Subcutaneous abdominal adipose tissue (tissue), 5 donors: ENCODE measurements around the gene NHLRC3.
"Not testable (repeated sequence)": the region's sequence is repeated elsewhere in the genome, so short reads cannot be mapped to it uniquely, and the experiment has no call there.

Experiments used
- H3K27ac ChIP-seq: one replicate; pipeline ENCODE4 v1.7.0; 2013; ENCODE audit warnings: low read depth, mild to moderate bottlenecking, inconsistent platforms, low read length, moderate library complexity
- H3K27me3 ChIP-seq, 5 donors: one replicate each; pipeline ENCODE4 v1.7.0; 2013; ENCODE audit warnings: low read length in 5 of 5, inconsistent platforms in 1 of 5; ENCODE audit not compliant: control insufficient read depth in 5 of 5, insufficient read depth in 4 of 5
- H3K36me3 ChIP-seq, 5 donors: one replicate each; pipeline ENCODE4 v1.7.0; 2013; ENCODE audit warnings: low read length in 5 of 5; ENCODE audit not compliant: control insufficient read depth in 5 of 5, insufficient read depth in 5 of 5
- H3K4me1 ChIP-seq, 5 donors: one replicate each; pipeline ENCODE4 v1.7.0; 2013; ENCODE audit warnings: low read length in 5 of 5, mild to moderate bottlenecking in 3 of 5, moderate library complexity in 1 of 5; ENCODE audit not compliant: control insufficient read depth in 5 of 5, insufficient read depth in 5 of 5
- H3K4me3 ChIP-seq, 5 donors: one replicate each; pipeline ENCODE4 v1.7.0; 2013; ENCODE audit warnings: low read length in 5 of 5, low read depth in 1 of 5
- H3K9ac ChIP-seq, 5 donors: one replicate each; pipeline ENCODE4 v1.7.0; 2013; ENCODE audit warnings: low read length in 5 of 5, mild to moderate bottlenecking in 4 of 5, moderate library complexity in 3 of 5
- H3K9me3 ChIP-seq, 5 donors: one replicate each; pipeline ENCODE4 v1.7.0; 2013; ENCODE audit warnings: low read length in 5 of 5; ENCODE audit not compliant: control insufficient read depth in 5 of 5
- donor health status: healthy.
- donor health status: healthy.
- donor health status: healthy.
- donor health status: healthy.
- donor health status: healthy.

NHLRC3 gene

DNA sequence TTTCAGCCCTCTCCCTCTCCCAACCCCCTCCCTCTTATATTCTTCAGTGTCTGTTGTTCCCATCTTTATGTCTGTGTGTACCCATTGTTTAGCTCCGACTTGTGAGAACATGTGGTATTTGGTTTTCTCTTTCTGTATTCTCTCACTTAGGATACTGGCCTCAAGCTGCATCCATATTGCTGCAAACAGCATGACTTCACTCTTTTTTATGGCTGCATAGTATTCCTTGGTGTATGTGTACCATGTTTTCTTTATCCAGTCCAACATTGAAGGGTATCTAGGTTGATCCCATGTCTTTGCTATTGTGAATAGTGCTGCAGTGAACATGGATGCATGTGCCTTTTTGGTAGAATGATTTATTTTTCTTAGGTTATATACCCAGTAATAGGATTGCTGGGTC, 17.8 kb downstream of the NHLRC3 start:
- peaks cover 3 to 10% (median 8%) of the 10 kb centered on the region in 5 donors for H3K36me3 ChIP-seq
- H3K4me1 ChIP-seq: no peaks in the 10 kb centered on the region
- no peak overlapping the region for H3K4me3 ChIP-seq
- H3K27ac ChIP-seq: no peak overlapping the region
- peaks cover 0 to 4% (median 3%) of the 10 kb centered on the region in 5 donors for H3K9me3 ChIP-seq
- H3K27me3 ChIP-seq: no peaks in the 10 kb centered on the region
- no peak overlapping the region for H3K9ac ChIP-seq

DNA sequence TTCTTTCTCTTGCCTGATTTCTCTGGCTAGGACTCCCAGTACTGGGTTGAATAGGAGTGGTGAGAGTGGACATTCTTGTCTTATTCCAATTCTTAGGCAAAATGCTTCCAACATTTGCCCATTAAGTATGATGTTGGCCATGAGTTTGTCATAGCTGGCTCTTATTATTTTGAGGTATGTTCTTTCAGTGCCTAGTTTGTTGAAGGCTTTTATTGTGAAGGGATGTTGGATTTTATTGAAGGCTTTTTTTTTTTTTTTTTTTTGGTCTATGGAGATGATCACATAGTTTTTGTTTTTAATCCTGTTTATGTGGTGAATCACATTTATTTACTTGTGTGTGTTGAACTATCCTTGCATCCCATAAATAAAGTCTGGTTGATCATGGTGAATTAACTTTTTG, 19.8 kb downstream of the NHLRC3 start:
- Histone ChIP-seq H3K36me3 (peaks cover 3 to 11% (median 8%) of the 10 kb centered on the region in 5 donors), H3K9me3 (peaks cover 0 to 4% (median 3%) of the 10 kb centered on the region in 5 donors), H3K4me3 (no peak overlapping the region), H3K27me3 (no peaks in the 10 kb centered on the region), H3K27ac (no peak overlapping the region), H3K9ac (no peak overlapping the region), H3K4me1 (no peaks in the 10 kb centered on the region)

DNA sequence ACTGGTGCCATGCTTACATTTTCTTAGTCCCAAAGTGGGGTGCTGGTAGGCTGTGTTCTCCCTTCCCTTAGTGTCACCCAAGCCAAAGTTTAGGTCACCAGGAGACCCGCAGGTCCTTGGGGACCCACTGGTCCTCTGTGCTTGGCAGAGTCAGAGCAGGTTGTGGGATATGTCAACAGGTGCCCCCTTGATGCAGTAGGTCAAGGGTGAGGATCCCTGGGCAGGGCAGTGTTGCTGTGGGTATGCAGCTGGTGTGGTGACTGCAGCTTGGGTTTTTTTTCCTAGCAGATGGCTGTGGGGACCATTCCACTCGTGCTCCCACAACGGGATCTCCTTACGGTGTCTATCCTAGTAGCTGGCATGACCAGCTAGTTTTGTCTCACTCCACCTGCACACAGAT, 23.7 kb downstream of the NHLRC3 start:
- Histone ChIP-seq H3K9me3 (peaks cover 0 to 3% (median 0%) of the 10 kb centered on the region in 5 donors), H3K27ac (no peak overlapping the region), H3K4me1 (peaks cover 0 to 2% (median 0%) of the 10 kb centered on the region in 5 donors), H3K27me3 (no peaks in the 10 kb centered on the region), H3K36me3 (peaks cover 0 to 15% (median 3%) of the 10 kb centered on the region in 5 donors), H3K4me3 (no peak overlapping the region), H3K9ac (no peak overlapping the region)

DNA sequence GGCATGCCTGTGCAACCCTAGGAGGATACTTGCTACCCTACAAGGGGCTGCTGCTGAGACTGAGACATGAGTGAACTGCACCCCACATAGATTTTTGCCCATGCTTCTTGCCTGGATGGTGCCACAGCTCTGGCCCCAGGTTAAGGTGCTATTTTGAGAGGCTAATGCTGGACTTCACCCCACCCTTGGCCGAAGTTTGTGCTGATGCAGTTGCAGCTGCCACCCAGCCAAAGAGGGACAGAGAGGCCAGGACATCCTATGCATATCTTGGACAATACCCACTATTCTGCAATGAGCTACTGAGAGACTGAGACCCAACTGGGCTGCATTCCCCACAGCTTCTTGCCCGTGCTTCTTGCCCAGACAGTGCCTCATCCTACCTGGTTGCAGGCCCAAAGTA, 34.6 kb downstream of the NHLRC3 start:
- Histone ChIP-seq H3K4me3 (no peak overlapping the region), H3K9ac (no peak overlapping the region), H3K9me3 (no peaks in the 10 kb centered on the region), H3K27me3 (no peaks in the 10 kb centered on the region), H3K4me1 (no peaks in the 10 kb centered on the region), H3K36me3 (no peaks in the 10 kb centered on the region), H3K27ac (no peak overlapping the region)

DNA sequence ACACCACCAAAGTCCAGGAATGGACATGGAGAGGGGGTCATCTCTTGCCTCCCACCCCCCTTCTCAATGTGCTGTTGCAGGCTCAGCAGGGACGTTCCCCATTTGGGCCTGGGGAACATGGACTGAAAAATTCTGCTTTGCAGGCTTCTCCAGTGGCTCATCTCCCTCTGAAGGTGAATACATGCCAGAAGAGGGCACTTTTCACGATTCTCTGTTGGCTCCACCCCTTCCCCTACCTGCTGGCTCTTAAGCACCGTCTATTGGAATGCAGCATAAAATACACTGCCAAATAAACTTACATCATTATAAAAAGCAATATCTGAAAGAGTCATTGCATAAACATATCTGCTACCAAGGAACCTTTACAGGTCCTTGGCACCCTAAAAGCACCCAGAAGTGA, 35.7 kb downstream of the NHLRC3 start:
- H3K27me3 ChIP-seq: no peaks in the 10 kb centered on the region
- no peaks in the 10 kb centered on the region for H3K4me1 ChIP-seq
- no peak overlapping the region for H3K4me3 ChIP-seq
- no peak overlapping the region for H3K9ac ChIP-seq
- H3K36me3 ChIP-seq: no peaks in the 10 kb centered on the region
- no peaks in the 10 kb centered on the region for H3K9me3 ChIP-seq
- H3K27ac ChIP-seq: no peak overlapping the region

DNA sequence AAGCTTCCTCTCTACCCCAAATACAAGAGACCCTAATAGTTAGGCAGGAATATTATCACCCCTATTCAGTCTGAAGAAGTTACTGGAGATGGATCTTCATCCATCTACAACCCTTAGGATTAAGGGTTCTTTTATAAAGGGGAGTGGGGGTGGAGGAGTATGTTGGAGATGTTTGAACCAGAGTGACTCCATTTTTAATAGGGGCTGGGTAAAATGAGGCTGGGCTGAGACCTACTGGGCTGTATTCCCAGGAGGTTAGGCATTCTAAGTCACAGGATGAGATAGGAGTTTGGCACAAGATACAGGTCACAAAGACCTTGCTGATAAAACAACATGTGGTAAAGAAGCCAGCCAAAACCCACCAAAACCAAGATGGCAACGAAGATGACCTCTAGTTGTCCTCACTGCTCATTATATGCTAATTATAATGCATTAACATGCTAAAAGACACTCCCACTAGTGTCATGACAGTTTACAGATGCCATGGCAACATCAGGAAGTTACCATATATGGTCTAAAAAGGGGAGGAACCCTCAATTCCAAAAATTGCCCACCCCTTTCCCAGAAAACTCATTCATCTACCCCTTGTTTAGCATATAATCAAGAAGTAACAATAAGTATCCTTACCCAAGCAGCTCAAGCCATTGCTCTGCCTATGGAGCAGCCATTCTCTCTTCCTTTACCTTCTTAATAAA, 48.1 kb downstream of the NHLRC3 start:
- H3K9ac ChIP-seq: not testable (repeated sequence)

DNA sequence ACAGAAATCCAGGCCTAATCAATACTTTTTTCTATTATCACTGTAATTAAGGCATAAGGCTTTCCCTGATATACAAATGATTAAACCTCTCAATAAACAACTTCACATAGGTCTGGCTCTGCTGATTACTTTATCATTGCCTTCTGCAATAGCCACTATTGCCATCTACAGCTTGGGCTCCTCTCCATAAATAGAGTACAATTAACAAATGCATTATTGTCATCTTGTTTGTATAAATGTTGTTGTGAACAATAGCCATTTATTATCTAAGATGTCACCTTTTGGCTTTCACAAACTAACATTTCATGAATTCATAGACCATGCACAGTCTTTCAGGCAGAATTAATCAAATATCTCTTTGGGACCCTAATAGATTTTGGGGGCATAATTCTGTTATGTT, 53.3 kb downstream of the NHLRC3 start:
- H3K4me3 ChIP-seq: no peak overlapping the region

More for the DNA sequence above, 48.1 kb downstream of the NHLRC3 start:
- H3K9me3 ChIP-seq, H3K36me3 ChIP-seq, H3K27me3 ChIP-seq, H3K4me3 ChIP-seq, H3K27ac ChIP-seq, H3K4me1 ChIP-seq: not testable (repeated sequence)

DNA sequence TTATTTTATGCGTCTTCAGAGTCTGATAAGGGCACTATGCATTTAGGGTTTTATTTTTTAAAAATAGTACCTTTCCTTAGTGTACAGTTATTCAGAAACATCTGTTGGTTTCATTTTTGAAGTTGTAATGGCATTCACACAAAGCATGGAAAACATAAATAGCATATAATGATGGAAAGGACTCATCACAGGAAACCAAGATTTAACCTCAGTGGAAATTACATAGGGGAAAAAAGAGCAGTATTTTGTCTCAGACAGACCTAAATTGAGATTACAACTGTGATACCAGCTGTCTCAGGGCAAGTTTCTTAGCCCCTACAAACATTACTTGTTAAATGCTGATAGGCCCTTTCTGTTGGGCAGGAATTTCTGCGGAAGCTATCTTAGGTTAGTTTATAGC, 57.2 kb downstream of the NHLRC3 start:
- Histone ChIP-seq H3K9ac (no peak overlapping the region), H3K4me3 (no peak overlapping the region), H3K9me3 (no peaks in the 10 kb centered on the region), H3K27me3 (no peaks in the 10 kb centered on the region), H3K4me1 (no peaks in the 10 kb centered on the region), H3K36me3 (no peaks in the 10 kb centered on the region), H3K27ac (no peak overlapping the region)

More for the DNA sequence above, 53.3 kb downstream of the NHLRC3 start:
- no peaks in the 10 kb centered on the region for H3K36me3 ChIP-seq
- no peak overlapping the region for H3K9ac ChIP-seq
- H3K27me3 ChIP-seq: no peaks in the 10 kb centered on the region
- no peaks in the 10 kb centered on the region for H3K9me3 ChIP-seq
- no peaks in the 10 kb centered on the region for H3K4me1 ChIP-seq
- H3K27ac ChIP-seq: no peak overlapping the region

DNA sequence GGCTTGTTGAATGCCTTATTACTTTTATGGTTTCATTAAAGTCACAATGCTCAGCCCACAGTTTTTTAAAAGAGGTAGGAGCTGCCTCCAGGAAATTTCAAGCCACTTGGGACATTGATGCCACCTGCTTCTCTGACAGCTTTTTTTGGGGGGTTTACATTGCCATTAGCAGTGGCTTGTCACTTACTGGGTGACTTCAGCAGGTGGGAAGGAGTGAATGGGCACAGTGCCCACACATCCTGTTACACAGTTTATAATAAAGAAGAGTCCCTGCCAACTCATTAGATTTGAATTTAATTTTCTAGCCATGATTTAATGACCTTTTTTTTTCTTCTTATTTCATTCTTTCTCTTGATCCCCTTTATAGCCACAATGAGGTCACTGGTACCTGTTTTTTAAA, 61.0 kb downstream of the NHLRC3 start:
- H3K9ac ChIP-seq: no peak overlapping the region
- H3K9me3 ChIP-seq: no peaks in the 10 kb centered on the region
- no peaks in the 10 kb centered on the region for H3K4me1 ChIP-seq
- H3K36me3 ChIP-seq: no peaks in the 10 kb centered on the region
- no peak overlapping the region for H3K4me3 ChIP-seq
- no peak overlapping the region for H3K27ac ChIP-seq
- no peaks in the 10 kb centered on the region for H3K27me3 ChIP-seq
